CD4-positive, alpha-beta T cell treated with Interleukin-6 for 4 hours (primary cell): ENCODE results near the gene LASP1.
"Not testable (repeated sequence)": the region's sequence is repeated elsewhere in the genome, so short reads cannot be mapped to it uniquely, and the experiment has no call there.

Experiments used
- DNase-seq: peaks from one replicate; pipeline ENCODE4 v3.0.0-alpha.2; 2020; ENCODE audit warnings: mixed read lengths

The LASP1 gene

DNA sequence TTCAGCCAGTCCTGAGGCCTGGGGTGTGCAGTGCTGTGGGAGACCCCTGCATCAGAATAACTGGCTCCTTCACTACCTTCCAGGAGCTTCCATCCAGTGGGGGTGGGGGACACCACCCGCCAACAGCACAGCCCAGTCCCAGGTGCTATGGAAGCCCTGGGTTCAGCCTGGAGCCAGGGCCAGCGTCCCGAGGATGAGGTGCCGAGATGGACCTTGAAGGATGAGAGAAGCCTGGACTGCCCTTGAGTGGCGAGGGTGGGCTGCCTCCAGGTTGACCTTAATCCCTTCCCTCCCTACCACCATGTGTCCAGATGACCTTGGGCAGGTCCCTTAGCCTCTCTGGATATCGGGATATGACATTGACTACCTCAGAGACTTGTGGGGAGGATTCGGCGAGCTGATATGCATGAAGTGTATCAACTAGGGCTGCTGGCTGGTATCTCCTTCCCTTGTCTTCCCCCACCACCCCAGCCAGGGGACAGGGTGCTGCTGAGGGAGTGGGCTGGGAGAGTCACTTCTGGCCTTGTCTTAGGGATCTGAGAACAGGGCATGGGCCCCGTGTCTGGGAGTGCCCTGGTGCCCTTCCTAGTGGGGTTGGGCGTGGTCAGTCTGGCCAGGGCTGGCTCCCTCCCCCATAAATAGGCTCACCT, 41.3 kb downstream of the LASP1 start:
- no peak for DNase-seq

DNA sequence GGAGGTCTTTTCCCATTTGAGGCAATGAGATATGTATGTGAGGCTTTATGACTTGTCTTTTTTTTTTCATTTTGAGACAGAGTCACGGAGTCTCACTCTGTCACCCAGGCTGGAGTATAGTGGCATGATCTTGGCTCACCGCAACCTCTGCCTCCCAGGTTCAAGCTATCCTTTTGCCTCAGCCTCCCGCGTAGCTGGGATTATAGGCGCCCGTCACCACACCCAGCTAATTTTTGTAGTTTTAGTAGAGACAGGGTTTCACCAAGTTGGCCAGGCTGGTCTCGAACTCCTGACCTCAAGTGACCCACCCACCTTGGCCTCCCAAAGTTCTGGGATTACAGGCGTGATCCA, 41.8 kb downstream of the LASP1 start:
- DNase-seq, result not testable (repeated sequence)

GRCh38 chr17:38912221-38912813, 42.5 kb downstream of the LASP1 start:
- DNase-seq, result no peak

DNA sequence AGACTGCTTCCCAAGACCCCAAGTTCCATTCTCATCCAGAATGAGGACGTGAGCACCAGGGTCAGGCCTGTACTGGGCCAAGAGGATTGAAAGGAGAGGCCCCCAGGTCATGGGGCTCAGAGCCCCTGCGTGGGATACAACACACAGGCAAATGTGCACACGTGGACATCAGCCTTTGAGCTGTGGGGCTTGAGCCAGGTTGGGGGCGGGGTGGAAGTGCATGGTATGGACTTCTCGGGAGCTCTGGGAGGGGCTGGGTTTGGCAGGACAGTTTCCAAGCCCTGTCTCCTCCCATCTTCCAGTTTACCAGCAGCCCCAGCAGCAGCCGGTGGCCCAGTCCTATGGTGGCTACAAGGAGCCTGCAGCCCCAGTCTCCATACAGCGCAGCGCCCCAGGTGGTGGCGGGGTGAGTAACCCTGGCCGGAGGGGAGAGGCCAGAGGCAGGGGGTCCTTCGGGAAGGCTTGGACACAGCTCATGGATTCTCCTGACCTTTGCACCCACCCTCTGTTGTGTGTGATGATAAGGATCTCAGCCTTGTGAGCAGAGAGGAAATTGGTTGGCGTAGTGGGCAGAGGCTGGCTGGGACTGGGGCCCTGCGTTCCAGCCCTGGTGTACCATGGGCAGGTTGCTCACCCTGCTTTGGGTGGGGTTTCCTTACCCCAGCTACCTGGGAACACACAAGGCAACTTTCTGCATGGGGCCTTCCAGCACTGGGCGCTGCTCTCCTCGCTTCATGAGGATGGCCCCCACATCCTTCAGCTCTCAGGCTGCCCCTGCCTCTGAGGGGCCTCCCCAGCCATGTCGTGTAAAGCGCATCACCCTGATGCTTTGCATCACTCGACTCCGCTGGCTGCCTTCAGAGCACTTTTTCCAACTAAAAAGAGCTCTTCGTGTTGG, 45.1 kb downstream of the LASP1 start:
- DNase-seq, result no peak

DNA sequence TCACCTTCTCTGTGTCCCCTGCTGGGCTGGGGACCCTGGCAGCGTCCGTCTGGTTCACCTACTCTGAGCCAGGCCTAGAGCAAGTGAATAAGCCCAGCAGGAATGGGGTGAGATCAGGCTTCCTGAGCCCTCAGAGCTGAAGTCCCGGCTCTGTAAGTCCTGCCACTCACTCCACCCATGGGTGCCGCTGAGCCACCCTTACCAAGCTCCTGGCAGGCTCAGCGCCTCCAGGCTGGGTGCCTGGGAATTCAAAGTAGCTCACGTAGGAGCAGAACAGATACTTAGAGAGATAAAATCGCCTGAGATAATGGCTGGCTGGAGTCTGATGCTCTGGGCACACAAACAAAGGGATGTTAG, 45.8 kb downstream of the LASP1 start:
- DNase-seq, result no peak

GRCh38 chr17:38916771-38917170, 46.9 kb downstream of the LASP1 start:
- no peak for DNase-seq

GRCh38 chr17:38917259-38917658, 47.4 kb downstream of the LASP1 start:
- DNase-seq, result no peak

GRCh38 chr17:38918129-38918913, 48.5 kb downstream of the LASP1 start:
- no peak for DNase-seq

- DNase-seq, result no peak
These were observed 49.1 kb downstream of the LASP1 start for GRCh38 chr17:38918916-38919315.

- no peak for DNase-seq
These were observed 49.6 kb downstream of the LASP1 start for GRCh38 chr17:38919316-38920078.

- DNase-seq, result no peak
These were observed 50.8 kb downstream of the LASP1 start for GRCh38 chr17:38920374-38921291.

- DNase-seq, result no peak
These were observed 52.0 kb downstream of the LASP1 start for GRCh38 chr17:38921756-38922411.

- DNase-seq, result no peak
These were observed 52.9 kb downstream of the LASP1 start for GRCh38 chr17:38922538-38923297.

GRCh38 chr17:38925263-38925995, 55.6 kb downstream of the LASP1 start, which contains the start of gene LASP1NB:
Gene LASP1NB (plus strand): TSS chr17:38925614.
- peak; percentile 75 for DNase-seq

DNA sequence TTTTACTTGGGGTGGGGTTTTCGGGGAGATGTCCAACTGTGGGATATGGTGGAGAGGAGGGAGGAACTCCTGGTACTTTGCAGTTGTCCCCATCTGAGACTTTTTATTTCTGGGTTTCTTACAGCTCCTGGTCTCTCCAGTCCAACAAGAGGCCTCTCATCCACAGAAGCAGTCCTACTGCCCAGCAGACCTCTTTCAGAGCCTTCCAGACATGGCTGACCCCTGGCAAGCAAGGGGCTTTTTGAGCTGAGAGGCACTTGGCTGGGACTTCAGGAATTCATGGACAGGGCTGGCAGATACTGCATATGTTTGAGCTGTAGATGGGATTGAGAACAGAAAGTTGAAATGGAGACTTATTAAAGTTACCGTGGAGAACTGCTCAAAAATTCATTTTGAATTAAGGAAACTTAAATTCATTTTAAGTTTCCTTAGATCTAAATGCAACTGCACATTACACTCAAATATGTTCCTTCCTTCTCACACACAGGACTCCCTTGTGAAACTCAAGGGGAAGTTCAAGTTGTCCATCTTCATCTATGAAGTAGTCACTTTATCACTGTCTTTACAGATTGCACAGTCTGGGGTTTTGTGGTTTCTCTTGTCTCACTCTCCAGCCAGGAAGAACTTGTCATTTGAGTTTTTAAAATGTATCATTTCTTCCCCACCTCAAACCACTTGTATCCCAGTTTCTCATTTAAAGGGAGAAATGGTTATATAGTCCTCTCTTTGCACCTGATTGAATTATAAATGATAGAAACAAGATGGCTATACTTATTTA, 56.6 kb downstream of the LASP1 start:
- no peak for DNase-seq

DNA sequence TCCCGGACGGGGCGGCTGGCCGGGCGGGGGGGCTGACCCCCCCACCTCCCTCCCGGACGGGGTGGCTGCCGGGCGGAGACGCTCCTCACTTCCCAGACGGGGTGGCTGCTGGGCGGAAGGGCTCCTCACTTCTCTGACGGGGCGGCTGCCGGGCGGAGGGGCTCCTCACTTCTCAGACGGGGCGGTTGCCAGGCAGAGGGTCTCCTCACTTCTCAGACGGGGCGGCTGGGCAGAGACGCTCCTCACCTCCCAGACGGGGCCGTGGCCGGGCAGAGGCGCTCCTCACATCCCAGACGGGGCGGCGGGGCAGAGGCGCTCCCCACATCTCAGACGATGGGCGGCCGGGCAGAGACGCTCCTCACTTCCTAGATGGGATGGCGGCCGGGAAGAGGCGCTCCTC, 60.9 kb downstream of the LASP1 start:
- DNase-seq, result not testable (repeated sequence)

DNA sequence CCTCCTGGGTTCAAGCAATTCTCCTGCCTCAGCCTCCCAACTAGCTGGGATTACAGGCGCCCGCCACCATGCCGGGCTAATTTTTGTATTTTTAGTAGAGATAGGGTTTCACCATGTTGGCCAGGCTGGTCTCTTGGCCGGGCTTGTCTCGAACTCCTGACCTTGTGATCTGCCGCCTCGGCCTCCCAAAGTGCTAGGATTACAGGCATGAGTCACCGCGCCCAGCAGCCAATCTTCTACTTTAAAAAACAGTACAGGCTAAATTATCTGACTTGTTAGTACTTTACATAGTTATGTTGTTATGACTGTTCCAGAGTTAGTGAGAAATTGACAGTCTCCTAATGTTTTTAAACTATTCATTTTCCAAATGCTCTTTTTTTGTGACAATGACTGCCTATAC, 64.1 kb downstream of the LASP1 start:
- DNase-seq, result not testable (repeated sequence)

GRCh38 chr17:38939987-38940386, 70.1 kb downstream of the LASP1 start:
- DNase-seq, result no peak
